Activated B cell treated with CpG ODN at 0.5 μM for 24 hours (primary cell): Measurements from ENCODE around the gene ANO2. TPM values are rescaled to one million over a fixed set of nuclear protein-coding genes. Genes with fewer than 3 reads are reported as not detected.

Source experiments
- ATAC-seq: fragments of 200-7000 bp; cut with Tn5 transposase; one replicate; pipeline ENCODE4 v1.10.0; 2021; ENCODE audit warnings: low read depth, mild to moderate bottlenecking, moderate library complexity
- CTCF ChIA-PET: fragments of 350-600 bp; sonication (Branson Sonifier 250); formaldehyde crosslinking; loops from one replicate; lab custom pipeline; 2021; ENCODE audit warnings: antibody characterized with exemption; lab: Charles Lee
- POLR2A ChIA-PET: fragments of 350-600 bp; sonication (Branson Sonifier 250); formaldehyde crosslinking; loops from one replicate; lab custom pipeline; 2021; ENCODE audit warnings: antibody characterized with exemption; lab: Charles Lee
- DNase-seq: peaks from one replicate; pipeline ENCODE4 v3.0.0; 2022
- H3K27ac Mint-ChIP-seq: one replicate; pipeline ENCODE4 v1.8.0; 2020; ENCODE audit warnings: mixed read lengths
- H3K27me3 Mint-ChIP-seq: one replicate; pipeline ENCODE4 v1.8.0; 2021; ENCODE audit warnings: mixed read lengths
- H3K36me3 Mint-ChIP-seq: one replicate; pipeline ENCODE4 v1.8.0; 2021; ENCODE audit warnings: low read depth, mixed read lengths
- H3K4me1 Mint-ChIP-seq: one replicate; pipeline ENCODE4 v1.8.0; 2021; ENCODE audit warnings: mixed read lengths
- H3K4me3 Mint-ChIP-seq: one replicate; pipeline ENCODE4 v1.8.0; 2020; ENCODE audit warnings: mild to moderate bottlenecking, mixed read lengths
- H3K9me3 Mint-ChIP-seq: one replicate; pipeline ENCODE4 v1.8.0; 2020; ENCODE audit warnings: mixed read lengths
- CTCF ChIP-seq: fragments of 200-600 bp; IDR thresholded peaks from one replicate; pipeline ENCODE4 v1.8.0; 2022; ENCODE audit warnings: antibody characterized with exemption, mild to moderate bottlenecking
- intact Hi-C: fragments of 100-400 bp; cut with micrococcal nuclease; formaldehyde crosslinking; loops from one replicate; pipeline ENCODE4 v1.15.1; 2024
- total RNA-seq: library from RNA; stranded (reverse); gene quantifications from 2 replicates; pipeline ENCODE4 v1.2.3, GENCODE V29; 2022

Gene ANO2
- total RNA-seq, 1 donor from 2014 or later = not detected

GRCh38 chr12:5924342-5924741, 20.7 kb downstream of the ANO2 start:
- intact Hi-C loops = no loop called here
- Mint-ChIP-seq H3K27me3 (peaks cover 17% of the 10 kb centered on the region), H3K4me3 (no peak overlapping the region), H3K36me3 (no peaks in the 10 kb centered on the region), H3K4me1 (no peaks in the 10 kb centered on the region), H3K27ac (no peak overlapping the region), H3K9me3 (no peaks in the 10 kb centered on the region)
- ATAC-seq = no peak
- CTCF ChIA-PET = no interaction called here
- POLR2A ChIA-PET = interaction anchor here (0.8 kb wide), 1 partner anchor 10 kb away, joined by 3 read pairs; no protein-coding TSS in a partner anchor
- DNase-seq = no peak
- no peak for TF ChIP-seq CTCF

GRCh38 chr12:5923751-5924150, 21.3 kb downstream of the ANO2 start:
- Mint-ChIP-seq H3K36me3 (no peaks in the 10 kb centered on the region), H3K9me3 (no peaks in the 10 kb centered on the region), H3K27me3 (peaks cover 17% of the 10 kb centered on the region), H3K27ac (no peak overlapping the region), H3K4me1 (no peaks in the 10 kb centered on the region), H3K4me3 (no peak overlapping the region)
- TF ChIP-seq CTCF = no peak
- POLR2A ChIA-PET = no interaction called here
- no peak for ATAC-seq
- intact Hi-C loops = no loop called here
- no peak for DNase-seq
- CTCF ChIA-PET = no interaction called here

- Mint-ChIP-seq H3K4me1 (no peaks in the 10 kb centered on the region), H3K36me3 (no peaks in the 10 kb centered on the region), H3K9me3 (no peaks in the 10 kb centered on the region), H3K27ac (no peak overlapping the region), H3K4me3 (no peak overlapping the region), H3K27me3 (peaks cover 17% of the 10 kb centered on the region)
- CTCF ChIA-PET = no interaction called here
- POLR2A ChIA-PET = no interaction called here
- DNase-seq = no peak
- no peak for TF ChIP-seq CTCF
- intact Hi-C loops = no loop called here
- ATAC-seq = no peak
Measured at GRCh38 chr12:5923043-5923605, 21.9 kb downstream of the ANO2 start.

GRCh38 chr12:5921966-5922899, 22.8 kb downstream of the ANO2 start:
- no peaks in the 10 kb centered on the region for H3K36me3 Mint-ChIP-seq
- peaks cover 17% of the 10 kb centered on the region for H3K27me3 Mint-ChIP-seq
- CTCF ChIA-PET = no interaction called here
- no peak overlapping the region for H3K4me3 Mint-ChIP-seq
- no peaks in the 10 kb centered on the region for H3K9me3 Mint-ChIP-seq
- H3K27ac Mint-ChIP-seq = no peak overlapping the region
- TF ChIP-seq CTCF = no peak
- ATAC-seq (no peak), DNase-seq (no peak)
- intact Hi-C loops = no loop called here
- POLR2A ChIA-PET = no interaction called here
- H3K4me1 Mint-ChIP-seq = no peaks in the 10 kb centered on the region
